Middle frontal gyrus (tissue), 1 donor: ENCODE data around the gene FASTKD2.

Experiments
- DNase-seq: peaks from one replicate; pipeline ENCODE4 v3.0.0-alpha.2; 2015; ENCODE audit warnings: low spot score; ENCODE audit errors: extremely low spot score

FASTKD2 gene

GRCh38 chr2:206836722-206837121 lies 71.3 kb downstream of the FASTKD2 start:
- DNase-seq, result no peak

- DNase-seq, result no peak
Observed at GRCh38 chr2:206837775-206838174, 72.4 kb downstream of the FASTKD2 start.

GRCh38 chr2:206838690-206839089 lies 73.3 kb downstream of the FASTKD2 start:
- no peak for DNase-seq

GRCh38 chr2:206840999-206841398 lies 75.6 kb downstream of the FASTKD2 start:
- DNase-seq, result no peak
